Panc1 (cell line): ENCODE measurements around the gene TTLL6.

Source experiments
- POLR2AphosphoS5 ChIP-seq: IDR thresholded peaks from 2 replicates; pipeline ENCODE4 v1.6.1; 2012; ENCODE audit warnings: mild to moderate bottlenecking, low read depth, low read length, moderate library complexity
- SIN3A ChIP-seq: IDR thresholded peaks from 2 replicates; pipeline ENCODE4 v1.6.1; 2012; ENCODE audit warnings: low read depth, mild to moderate bottlenecking, low read length, moderate library complexity, borderline replicate concordance; ENCODE audit not compliant: insufficient read depth
- TCF7L2 ChIP-seq: IDR thresholded peaks from 2 replicates; pipeline ENCODE4 v1.6.1; 2011; ENCODE audit warnings: mild to moderate bottlenecking, low read depth, low read length, inconsistent platforms
- TF ChIP-seq, protein P1 (sequence below), 2 experiments: IDR thresholded peaks; 2 replicates each; pipeline ENCODE4 v1.6.1; 2011 to 2012; ENCODE audit warnings: low read depth in 2 of 2, control low read depth in 1 of 2, low read length in 1 of 2, mild to moderate bottlenecking in 1 of 2, moderate library complexity in 1 of 2; ENCODE audit not compliant: insufficient read depth in 1 of 2
- TF ChIP-seq, protein P2 (sequence below): fragments of 450-650 bp; IDR thresholded peaks from 2 replicates; pipeline ENCODE4 v1.5.1; 2017; ENCODE audit warnings: mild to moderate bottlenecking

DNA sequence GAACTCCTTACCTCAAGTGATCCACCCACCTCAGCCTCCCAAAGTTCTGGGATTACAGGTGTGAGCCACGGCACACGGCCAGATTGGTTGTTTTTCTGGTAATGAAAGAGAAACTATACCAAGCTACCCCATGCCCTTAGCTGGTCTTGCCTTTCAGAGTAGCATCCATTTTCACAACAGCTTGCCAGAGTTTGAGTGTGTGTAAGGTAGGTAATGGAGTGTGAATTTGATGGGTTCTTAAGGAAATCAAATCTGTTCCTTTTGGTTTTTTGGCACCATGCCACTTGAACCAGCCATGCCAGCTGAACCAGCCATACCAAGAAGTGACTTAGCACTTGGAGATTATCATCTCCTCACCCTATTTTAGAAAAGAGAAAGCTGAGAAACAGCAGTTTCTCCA, 18.9 kb upstream of the TTLL6 start:
- TF ChIP-seq, protein P1, sequence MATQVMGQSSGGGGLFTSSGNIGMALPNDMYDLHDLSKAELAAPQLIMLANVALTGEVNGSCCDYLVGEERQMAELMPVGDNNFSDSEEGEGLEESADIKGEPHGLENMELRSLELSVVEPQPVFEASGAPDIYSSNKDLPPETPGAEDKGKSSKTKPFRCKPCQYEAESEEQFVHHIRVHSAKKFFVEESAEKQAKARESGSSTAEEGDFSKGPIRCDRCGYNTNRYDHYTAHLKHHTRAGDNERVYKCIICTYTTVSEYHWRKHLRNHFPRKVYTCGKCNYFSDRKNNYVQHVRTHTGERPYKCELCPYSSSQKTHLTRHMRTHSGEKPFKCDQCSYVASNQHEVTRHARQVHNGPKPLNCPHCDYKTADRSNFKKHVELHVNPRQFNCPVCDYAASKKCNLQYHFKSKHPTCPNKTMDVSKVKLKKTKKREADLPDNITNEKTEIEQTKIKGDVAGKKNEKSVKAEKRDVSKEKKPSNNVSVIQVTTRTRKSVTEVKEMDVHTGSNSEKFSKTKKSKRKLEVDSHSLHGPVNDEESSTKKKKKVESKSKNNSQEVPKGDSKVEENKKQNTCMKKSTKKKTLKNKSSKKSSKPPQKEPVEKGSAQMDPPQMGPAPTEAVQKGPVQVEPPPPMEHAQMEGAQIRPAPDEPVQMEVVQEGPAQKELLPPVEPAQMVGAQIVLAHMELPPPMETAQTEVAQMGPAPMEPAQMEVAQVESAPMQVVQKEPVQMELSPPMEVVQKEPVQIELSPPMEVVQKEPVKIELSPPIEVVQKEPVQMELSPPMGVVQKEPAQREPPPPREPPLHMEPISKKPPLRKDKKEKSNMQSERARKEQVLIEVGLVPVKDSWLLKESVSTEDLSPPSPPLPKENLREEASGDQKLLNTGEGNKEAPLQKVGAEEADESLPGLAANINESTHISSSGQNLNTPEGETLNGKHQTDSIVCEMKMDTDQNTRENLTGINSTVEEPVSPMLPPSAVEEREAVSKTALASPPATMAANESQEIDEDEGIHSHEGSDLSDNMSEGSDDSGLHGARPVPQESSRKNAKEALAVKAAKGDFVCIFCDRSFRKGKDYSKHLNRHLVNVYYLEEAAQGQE (IDR thresholded peaks at IDR 0.05; ENCODE audit: insufficient read depth in 1 of 2, low read depth in 2 of 2, low read length in 1 of 2) = no peak
- TF ChIP-seq POLR2AphosphoS5 (no peak), SIN3A (no peak), TCF7L2 (no peak)
- TF ChIP-seq, protein P2, sequence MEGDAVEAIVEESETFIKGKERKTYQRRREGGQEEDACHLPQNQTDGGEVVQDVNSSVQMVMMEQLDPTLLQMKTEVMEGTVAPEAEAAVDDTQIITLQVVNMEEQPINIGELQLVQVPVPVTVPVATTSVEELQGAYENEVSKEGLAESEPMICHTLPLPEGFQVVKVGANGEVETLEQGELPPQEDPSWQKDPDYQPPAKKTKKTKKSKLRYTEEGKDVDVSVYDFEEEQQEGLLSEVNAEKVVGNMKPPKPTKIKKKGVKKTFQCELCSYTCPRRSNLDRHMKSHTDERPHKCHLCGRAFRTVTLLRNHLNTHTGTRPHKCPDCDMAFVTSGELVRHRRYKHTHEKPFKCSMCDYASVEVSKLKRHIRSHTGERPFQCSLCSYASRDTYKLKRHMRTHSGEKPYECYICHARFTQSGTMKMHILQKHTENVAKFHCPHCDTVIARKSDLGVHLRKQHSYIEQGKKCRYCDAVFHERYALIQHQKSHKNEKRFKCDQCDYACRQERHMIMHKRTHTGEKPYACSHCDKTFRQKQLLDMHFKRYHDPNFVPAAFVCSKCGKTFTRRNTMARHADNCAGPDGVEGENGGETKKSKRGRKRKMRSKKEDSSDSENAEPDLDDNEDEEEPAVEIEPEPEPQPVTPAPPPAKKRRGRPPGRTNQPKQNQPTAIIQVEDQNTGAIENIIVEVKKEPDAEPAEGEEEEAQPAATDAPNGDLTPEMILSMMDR = no peak
